HEK293 (cell line): Measurements from ENCODE around the gene RASSF8.

Experiments used
- BCL11A ChIP-seq: fragments of 450-650 bp; formaldehyde crosslinking; IDR thresholded peaks from 2 replicates; pipeline ENCODE4 v1.5.1; 2016; ENCODE audit warnings: low read depth, missing biosample characterization, missing genetic modification characterization
- CTCF ChIP-seq: fragments of 450-650 bp; formaldehyde crosslinking; IDR thresholded peaks from 2 replicates; pipeline ENCODE4 v1.5.1; 2016; ENCODE audit warnings: missing biosample characterization, missing genetic modification characterization
- PRDM1 ChIP-seq: fragments of 450-650 bp; formaldehyde crosslinking; IDR thresholded peaks from 2 replicates; pipeline ENCODE4; 2016; ENCODE audit warnings: missing biosample characterization, missing genetic modification characterization
- PRDM4 ChIP-seq: fragments of 450-650 bp; formaldehyde crosslinking; IDR thresholded peaks from 2 replicates; pipeline ENCODE4 v1.5.1; 2017; ENCODE audit warnings: missing biosample characterization, missing genetic modification characterization
- SP7 ChIP-seq: fragments of 450-650 bp; formaldehyde crosslinking; IDR thresholded peaks from 2 replicates; pipeline ENCODE4 v1.5.1; 2016; ENCODE audit warnings: missing biosample characterization, missing genetic modification characterization
- TCF7L2 ChIP-seq: IDR thresholded peaks from 2 replicates; pipeline ENCODE4 v1.6.1; 2011; ENCODE audit warnings: low read depth, mild to moderate bottlenecking, inconsistent platforms, low read length, moderate library complexity, borderline replicate concordance
- ZBTB11 ChIP-seq: fragments of 450-650 bp; formaldehyde crosslinking; conservative IDR thresholded peaks from 2 replicates; pipeline ENCODE4 v1.5.1; 2016; ENCODE audit warnings: low read depth, missing biosample characterization, missing genetic modification characterization
- ZFP41 ChIP-seq: fragments of 450-650 bp; formaldehyde crosslinking; IDR thresholded peaks from 2 replicates; pipeline ENCODE4 v1.5.1; 2016; ENCODE audit warnings: missing biosample characterization, missing genetic modification characterization, borderline replicate concordance
- ZIC2 ChIP-seq: fragments of 450-650 bp; formaldehyde crosslinking; IDR thresholded peaks from 2 replicates; pipeline ENCODE4 v1.5.1; 2016; ENCODE audit warnings: missing biosample characterization, missing genetic modification characterization
- ZNF121 ChIP-seq: fragments of 450-650 bp; formaldehyde crosslinking; IDR thresholded peaks from 2 replicates; pipeline ENCODE4 v1.5.1; 2016; ENCODE audit warnings: missing biosample characterization, missing genetic modification characterization
- ZNF132 ChIP-seq: fragments of 450-650 bp; formaldehyde crosslinking; IDR thresholded peaks from 2 replicates; pipeline ENCODE4 v1.5.1; 2017; ENCODE audit warnings: missing biosample characterization, missing genetic modification characterization, borderline replicate concordance
- ZNF140 ChIP-seq: fragments of 450-650 bp; formaldehyde crosslinking; IDR thresholded peaks from 2 replicates; pipeline ENCODE4 v1.5.1; 2016; ENCODE audit warnings: missing biosample characterization, missing genetic modification characterization
- ZNF341 ChIP-seq: fragments of 450-650 bp; formaldehyde crosslinking; IDR thresholded peaks from 2 replicates; pipeline ENCODE4; 2016; ENCODE audit warnings: low read depth, missing biosample characterization, missing genetic modification characterization
- ZNF37A ChIP-seq: fragments of 450-650 bp; IDR thresholded peaks from 2 replicates; pipeline ENCODE4 v1.5.1; 2018; ENCODE audit warnings: missing biosample characterization, missing genetic modification characterization
- ZNF48 ChIP-seq: fragments of 450-650 bp; formaldehyde crosslinking; IDR thresholded peaks from 2 replicates; pipeline ENCODE4 v1.5.1; 2016; ENCODE audit warnings: missing biosample characterization, missing genetic modification characterization
- ZNF501 ChIP-seq: fragments of 450-650 bp; formaldehyde crosslinking; IDR thresholded peaks from 2 replicates; pipeline ENCODE4 v1.5.1; 2016; ENCODE audit warnings: missing biosample characterization, missing genetic modification characterization
- ZNF544 ChIP-seq: fragments of 450-650 bp; formaldehyde crosslinking; IDR thresholded peaks from 2 replicates; pipeline ENCODE4 v1.5.0; 2017; ENCODE audit warnings: missing biosample characterization, missing genetic modification characterization
- ZNF600 ChIP-seq: fragments of 450-650 bp; formaldehyde crosslinking; IDR thresholded peaks from 2 replicates; pipeline ENCODE4 v1.5.1; 2016; ENCODE audit warnings: missing biosample characterization, missing genetic modification characterization
- ZNF624 ChIP-seq: fragments of 450-650 bp; formaldehyde crosslinking; IDR thresholded peaks from 2 replicates; pipeline ENCODE4 v1.5.1; 2017; ENCODE audit warnings: missing biosample characterization, missing genetic modification characterization
- ZNF664 ChIP-seq: fragments of 450-650 bp; formaldehyde crosslinking; IDR thresholded peaks from 2 replicates; pipeline ENCODE4 v1.5.1; 2016; ENCODE audit warnings: missing biosample characterization, missing genetic modification characterization
- ZNF768 ChIP-seq: fragments of 450-650 bp; formaldehyde crosslinking; IDR thresholded peaks from 2 replicates; pipeline ENCODE4 v1.5.1; 2018; ENCODE audit warnings: missing biosample characterization, mild to moderate bottlenecking, missing genetic modification characterization
- ZSCAN23 ChIP-seq: fragments of 450-650 bp; formaldehyde crosslinking; IDR thresholded peaks from 2 replicates; pipeline ENCODE4 v1.5.1; 2016; ENCODE audit warnings: missing biosample characterization, missing genetic modification characterization
- ZSCAN5A ChIP-seq: fragments of 450-650 bp; formaldehyde crosslinking; IDR thresholded peaks from 2 replicates; pipeline ENCODE4 v1.5.1; 2016; ENCODE audit warnings: missing biosample characterization, missing genetic modification characterization
- TF ChIP-seq, protein P1 (sequence below): fragments of 450-650 bp; formaldehyde crosslinking; IDR thresholded peaks from 2 replicates; pipeline ENCODE4 v1.5.1; 2016; ENCODE audit warnings: missing biosample characterization, missing genetic modification characterization

The RASSF8 gene

GRCh38 chr12:26122681-26123481 is 164.4 kb downstream of the RASSF8 start (continued):
- TF ChIP-seq ZBTB11 (tag by site-specific recombination), result no peak
- no peak for TF ChIP-seq TCF7L2
- TF ChIP-seq ZNF544 (tag by site-specific recombination), result no peak
- TF ChIP-seq ZNF48 (tag by site-specific recombination), result no peak
- TF ChIP-seq ZNF37A, result no peak
- no peak for TF ChIP-seq ZNF624
- no peak for TF ChIP-seq BCL11A (tag by site-specific recombination)
- peak; percentile 63 for TF ChIP-seq CTCF (tag by site-specific recombination)
- no peak for TF ChIP-seq ZNF341 (tag by site-specific recombination)
- TF ChIP-seq ZNF121 (tag by site-specific recombination), result peak; percentile 9; the same call in 1 of the 2 replicates
- TF ChIP-seq SP7 (tag by site-specific recombination), result peak; percentile 46
- TF ChIP-seq PRDM4, result no peak
- TF ChIP-seq ZSCAN5A (tag by site-specific recombination), result no peak
- peak; percentile 27; the same call in 1 of the 2 replicates for TF ChIP-seq ZNF501
- TF ChIP-seq, protein P1, sequence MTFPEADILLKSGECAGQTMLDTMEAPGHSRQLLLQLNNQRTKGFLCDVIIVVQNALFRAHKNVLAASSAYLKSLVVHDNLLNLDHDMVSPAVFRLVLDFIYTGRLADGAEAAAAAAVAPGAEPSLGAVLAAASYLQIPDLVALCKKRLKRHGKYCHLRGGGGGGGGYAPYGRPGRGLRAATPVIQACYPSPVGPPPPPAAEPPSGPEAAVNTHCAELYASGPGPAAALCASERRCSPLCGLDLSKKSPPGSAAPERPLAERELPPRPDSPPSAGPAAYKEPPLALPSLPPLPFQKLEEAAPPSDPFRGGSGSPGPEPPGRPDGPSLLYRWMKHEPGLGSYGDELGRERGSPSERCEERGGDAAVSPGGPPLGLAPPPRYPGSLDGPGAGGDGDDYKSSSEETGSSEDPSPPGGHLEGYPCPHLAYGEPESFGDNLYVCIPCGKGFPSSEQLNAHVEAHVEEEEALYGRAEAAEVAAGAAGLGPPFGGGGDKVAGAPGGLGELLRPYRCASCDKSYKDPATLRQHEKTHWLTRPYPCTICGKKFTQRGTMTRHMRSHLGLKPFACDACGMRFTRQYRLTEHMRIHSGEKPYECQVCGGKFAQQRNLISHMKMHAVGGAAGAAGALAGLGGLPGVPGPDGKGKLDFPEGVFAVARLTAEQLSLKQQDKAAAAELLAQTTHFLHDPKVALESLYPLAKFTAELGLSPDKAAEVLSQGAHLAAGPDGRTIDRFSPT (tag by site-specific recombination), result peak; percentile 61
- TF ChIP-seq PRDM1 (tag by site-specific recombination), result peak; percentile 70
- 0 out of 2 replicates have a peak, but pooled peaks have one; percentile 7 for TF ChIP-seq ZNF600
- no peak for TF ChIP-seq ZNF140
- TF ChIP-seq ZFP41 (tag by site-specific recombination), result no peak
- no peak for TF ChIP-seq ZNF664 (tag by site-specific recombination)
- TF ChIP-seq ZNF132 (tag by site-specific recombination), result no peak
- TF ChIP-seq ZIC2, result peak; percentile 90
- TF ChIP-seq ZSCAN23 (tag by site-specific recombination), result no peak
- TF ChIP-seq ZNF768 (tag by site-specific recombination), result no peak
- TF ChIP-seq, all 188 proteins: peak for 46
